ENCODE results near the gene AP2A2.
A peak's percentile ranks its signal among the peaks of the same experiment; 100 is the strongest.

Gene AP2A2

GRCh38 chr11:929405-929804 lies 3.7 kb downstream of the AP2A2 start:
- TF ChIP-seq, protein P1, sequence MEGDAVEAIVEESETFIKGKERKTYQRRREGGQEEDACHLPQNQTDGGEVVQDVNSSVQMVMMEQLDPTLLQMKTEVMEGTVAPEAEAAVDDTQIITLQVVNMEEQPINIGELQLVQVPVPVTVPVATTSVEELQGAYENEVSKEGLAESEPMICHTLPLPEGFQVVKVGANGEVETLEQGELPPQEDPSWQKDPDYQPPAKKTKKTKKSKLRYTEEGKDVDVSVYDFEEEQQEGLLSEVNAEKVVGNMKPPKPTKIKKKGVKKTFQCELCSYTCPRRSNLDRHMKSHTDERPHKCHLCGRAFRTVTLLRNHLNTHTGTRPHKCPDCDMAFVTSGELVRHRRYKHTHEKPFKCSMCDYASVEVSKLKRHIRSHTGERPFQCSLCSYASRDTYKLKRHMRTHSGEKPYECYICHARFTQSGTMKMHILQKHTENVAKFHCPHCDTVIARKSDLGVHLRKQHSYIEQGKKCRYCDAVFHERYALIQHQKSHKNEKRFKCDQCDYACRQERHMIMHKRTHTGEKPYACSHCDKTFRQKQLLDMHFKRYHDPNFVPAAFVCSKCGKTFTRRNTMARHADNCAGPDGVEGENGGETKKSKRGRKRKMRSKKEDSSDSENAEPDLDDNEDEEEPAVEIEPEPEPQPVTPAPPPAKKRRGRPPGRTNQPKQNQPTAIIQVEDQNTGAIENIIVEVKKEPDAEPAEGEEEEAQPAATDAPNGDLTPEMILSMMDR (IDR thresholded peaks at IDR 0.05; ENCODE audit: low read length, missing control alignments), result no peak
- DNase-seq (ENCODE audit: low read depth), result no peak
- H3K4me3 ChIP-seq (replicated peaks; ENCODE audit: low read depth, low read length), result no peak overlapping the region

DNA sequence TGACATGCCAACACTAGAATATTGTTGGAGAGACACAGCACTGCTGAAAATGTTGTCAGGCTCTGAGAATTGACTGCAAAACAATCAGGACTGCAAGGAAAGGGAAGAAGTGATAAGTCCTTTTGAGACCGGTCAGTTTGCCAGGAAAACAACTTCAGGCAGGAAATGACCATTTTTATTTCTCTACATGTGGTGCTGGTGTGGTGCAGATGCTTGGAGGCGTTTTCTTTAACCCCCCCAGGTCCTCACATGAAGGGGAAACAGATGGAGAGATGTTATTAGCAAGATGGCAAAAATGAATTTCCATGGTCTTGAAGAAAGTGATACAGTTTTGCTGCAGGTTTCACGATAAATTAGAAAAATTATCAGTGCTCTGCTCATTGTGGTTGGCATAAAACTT lies 5.7 kb downstream of the AP2A2 start:
- peak; percentile 63 for DNase-seq (ENCODE audit: low read depth)
- H3K4me3 ChIP-seq (replicated peaks; ENCODE audit: low read depth, low read length), result no peak overlapping the region
- TF ChIP-seq, protein P1 (IDR thresholded peaks at IDR 0.05; ENCODE audit: low read length, missing control alignments), result no peak

DNA sequence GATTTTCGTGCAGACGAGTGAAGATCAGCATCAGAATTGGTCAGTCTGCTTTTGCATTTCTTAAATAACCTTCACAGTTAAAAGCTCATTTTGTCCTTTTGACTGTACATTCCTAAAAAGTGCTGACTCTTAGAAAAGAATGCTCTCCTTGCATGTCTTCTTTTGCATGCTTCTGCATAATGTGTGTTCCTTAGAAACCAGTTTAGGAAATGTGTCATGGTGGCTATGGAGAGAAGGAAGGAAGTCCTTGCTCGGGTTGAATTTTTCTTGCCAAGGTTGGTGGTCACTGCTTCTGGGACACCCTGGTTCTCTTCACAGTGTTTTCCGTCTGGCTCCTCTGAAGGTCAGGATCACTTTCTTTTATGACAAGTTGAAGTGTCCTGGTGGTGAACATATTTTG lies 6.8 kb downstream of the AP2A2 start:
- H3K4me3 ChIP-seq (replicated peaks; ENCODE audit: low read depth, low read length), result no peak overlapping the region
- DNase-seq (ENCODE audit: low read depth), result peak; percentile 20
- TF ChIP-seq, protein P1 (IDR thresholded peaks at IDR 0.05; ENCODE audit: low read length, missing control alignments), result no peak

- H3K4me3 ChIP-seq (replicated peaks; ENCODE audit: low read depth, low read length), result no peak overlapping the region
- peak; percentile 43 for DNase-seq (ENCODE audit: low read depth)
These were observed 7.6 kb downstream of the AP2A2 start for GRCh38 chr11:933142-933851.

GRCh38 chr11:933936-934335 lies 8.3 kb downstream of the AP2A2 start:
- H3K4me3 ChIP-seq (replicated peaks; ENCODE audit: low read depth, low read length), result no peak overlapping the region
- TF ChIP-seq, protein P1 (IDR thresholded peaks at IDR 0.05; ENCODE audit: low read length, missing control alignments), result no peak
- DNase-seq (ENCODE audit: low read depth), result no peak

More at GRCh38 chr11:933142-933851, 7.6 kb downstream of the AP2A2 start:
- TF ChIP-seq, protein P1 (IDR thresholded peaks at IDR 0.05; ENCODE audit: low read length, missing control alignments), result no peak

DNA sequence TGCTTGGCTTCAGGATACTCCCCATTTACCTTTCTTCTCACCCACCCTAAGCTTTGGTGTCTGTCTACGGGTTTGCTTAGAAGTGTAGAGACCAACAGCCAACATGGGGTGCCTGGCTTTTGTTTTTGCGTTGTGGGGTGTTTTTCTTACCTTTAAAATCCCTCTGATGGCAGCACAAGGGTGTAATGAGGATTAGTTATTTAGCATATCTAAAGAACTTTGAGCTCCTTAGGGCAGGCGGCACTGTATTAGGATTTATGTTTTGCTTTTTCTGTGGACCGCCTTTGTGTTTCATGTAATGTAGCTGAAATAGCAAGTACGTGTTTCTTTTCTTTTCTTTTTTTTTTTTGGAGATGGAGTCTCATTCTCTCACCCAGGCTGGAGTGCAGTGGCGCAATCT lies 8.9 kb downstream of the AP2A2 start:
- DNase-seq (ENCODE audit: low read depth), result no peak
- TF ChIP-seq, protein P1 (IDR thresholded peaks at IDR 0.05; ENCODE audit: low read length, missing control alignments), result no peak
- H3K4me3 ChIP-seq (replicated peaks; ENCODE audit: low read depth, low read length), result no peak overlapping the region

DNA sequence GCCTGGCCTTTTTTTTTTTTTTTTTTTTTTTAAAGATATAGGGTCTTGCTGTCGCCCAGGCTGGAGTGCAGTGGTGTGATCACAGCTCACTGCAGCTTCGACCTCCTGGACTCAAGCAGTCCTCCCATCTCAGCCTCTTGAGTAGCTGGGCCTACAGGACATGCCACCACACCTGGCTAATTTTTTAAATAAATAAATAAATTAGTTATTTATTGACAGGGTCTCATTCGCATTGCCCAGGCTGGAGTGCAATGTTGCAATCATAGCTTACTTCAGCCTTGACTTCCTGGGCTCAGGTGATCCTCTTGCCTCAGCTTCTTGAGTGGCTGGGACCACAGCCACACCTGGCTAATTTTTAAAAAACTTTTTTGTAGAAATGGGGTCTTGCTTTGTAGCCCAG lies 10.5 kb downstream of the AP2A2 start:
- DNase-seq (ENCODE audit: low read depth), result no peak
- H3K4me3 ChIP-seq (replicated peaks; ENCODE audit: low read depth, low read length), result no peak overlapping the region
- TF ChIP-seq, protein P1 (IDR thresholded peaks at IDR 0.05; ENCODE audit: low read length, missing control alignments), result no peak

Measured in fibroblast of pulmonary artery (primary cell).